Regular cardiac myocyte (primary cell): ENCODE measurements around the gene RFXAP. TPM values are rescaled to one million over a fixed set of nuclear protein-coding genes. Genes with fewer than 3 reads are reported as not detected.

Source experiments
- total RNA-seq: library from RNA; depleted of rRNA; stranded (reverse); fragments of >200 nt; gene quantifications from 2 replicates; pipeline ENCODE4 v1.2.3, GENCODE V29; 2014

Gene RFXAP, protein sequence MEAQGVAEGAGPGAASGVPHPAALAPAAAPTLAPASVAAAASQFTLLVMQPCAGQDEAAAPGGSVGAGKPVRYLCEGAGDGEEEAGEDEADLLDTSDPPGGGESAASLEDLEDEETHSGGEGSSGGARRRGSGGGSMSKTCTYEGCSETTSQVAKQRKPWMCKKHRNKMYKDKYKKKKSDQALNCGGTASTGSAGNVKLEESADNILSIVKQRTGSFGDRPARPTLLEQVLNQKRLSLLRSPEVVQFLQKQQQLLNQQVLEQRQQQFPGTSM
- total RNA-seq, result 1.1 and 1.2 TPM in 2 replicates

GRCh38 chr13:36818804-36819738 lies at the start of gene RFXAP:
RFXAP (plus strand) TSS chr13:36819222; CDS start chr13:36819358, 136 bp downstream.

Other genes with a start within 250 kb of the RFXAP start
- not detected in 2 replicates for gene SERTM1, start 145.2 kb upstream of the RFXAP start, total RNA-seq
- gene SMAD9, start 101.0 kb downstream of the RFXAP start, total RNA-seq, result 4.8 and 5.0 TPM in 2 replicates
- gene ALG5, start 180.1 kb downstream of the RFXAP start, total RNA-seq, result 49.9 and 50.6 TPM in 2 replicates
- 20.9 and 45.2 TPM in 2 replicates for gene EXOSC8, start 181.6 kb downstream of the RFXAP start, total RNA-seq
- gene SUPT20H, start 240.5 kb downstream of the RFXAP start, total RNA-seq, result 33.8 and 40.1 TPM in 2 replicates